Measurements from ENCODE around the gene PDAP1.
"Not testable (repeated sequence)": the region's sequence is repeated elsewhere in the genome, so short reads cannot be mapped to it uniquely, and the experiment has no call there.

Gene PDAP1

GRCh38 chr7:99368750-99369389 lies 39.5 kb downstream of the PDAP1 start:
- 83 to 85% methylated on average over 13 of the region's 13 CpGs for WGBS, 2 experiments
- no peaks in the 10 kb centered on the region for H3K27me3 ChIP-seq (ENCODE audit: control insufficient read depth, insufficient read depth, low read length, poor library complexity, severe bottlenecking)
- peaks cover 7% of the 10 kb centered on the region for H3K4me1 ChIP-seq (ENCODE audit: control insufficient read depth, insufficient read depth, low read length)
- H3K36me3 ChIP-seq (ENCODE audit: control insufficient read depth, insufficient read depth, low read length): peaks cover 17% of the 10 kb centered on the region
- no peak overlapping the region for H3K4me3 ChIP-seq (ENCODE audit: insufficient read depth, low read depth, low read length)
- H3K27ac ChIP-seq (ENCODE audit: insufficient read depth, low read depth, low read length, poor library complexity, severe bottlenecking): no peak overlapping the region
- no peaks in the 10 kb centered on the region for H3K9me3 ChIP-seq (ENCODE audit: control insufficient read depth, low read length)

DNA sequence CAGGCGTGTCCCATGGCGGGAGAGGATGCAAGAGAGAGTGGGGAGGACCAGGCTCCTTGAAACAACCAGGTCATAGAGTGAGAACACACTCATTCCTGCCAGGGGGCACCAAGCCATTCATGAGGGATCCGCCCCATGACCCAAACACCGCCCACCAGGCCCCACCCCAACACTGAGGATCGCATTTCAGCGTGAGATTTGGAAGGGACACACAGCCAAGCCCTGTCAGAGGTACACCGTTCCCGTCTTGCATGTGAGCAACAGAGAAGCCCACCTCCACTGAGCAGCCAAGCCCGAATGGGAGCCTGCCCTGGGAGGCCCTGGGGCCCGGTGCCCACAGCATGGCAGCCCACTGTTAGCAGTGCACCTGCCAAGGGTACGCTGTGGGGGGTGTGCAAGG lies 41.8 kb downstream of the PDAP1 start:
- Histone ChIP-seq H3K4me3 (ENCODE audit: insufficient read depth, low read depth, low read length) (no peak overlapping the region), H3K27ac (ENCODE audit: insufficient read depth, low read depth, low read length, poor library complexity, severe bottlenecking) (no peak overlapping the region), H3K36me3 (ENCODE audit: control insufficient read depth, insufficient read depth, low read length) (peaks cover 26% of the 10 kb centered on the region), H3K9me3 (ENCODE audit: control insufficient read depth, low read length) (no peaks in the 10 kb centered on the region), H3K4me1 (ENCODE audit: control insufficient read depth, insufficient read depth, low read length) (peaks cover 7% of the 10 kb centered on the region), H3K27me3 (ENCODE audit: control insufficient read depth, insufficient read depth, low read length, poor library complexity, severe bottlenecking) (no peaks in the 10 kb centered on the region)
- 65 to 67% methylated on average over 11 of the region's 11 CpGs for WGBS, 2 experiments

DNA sequence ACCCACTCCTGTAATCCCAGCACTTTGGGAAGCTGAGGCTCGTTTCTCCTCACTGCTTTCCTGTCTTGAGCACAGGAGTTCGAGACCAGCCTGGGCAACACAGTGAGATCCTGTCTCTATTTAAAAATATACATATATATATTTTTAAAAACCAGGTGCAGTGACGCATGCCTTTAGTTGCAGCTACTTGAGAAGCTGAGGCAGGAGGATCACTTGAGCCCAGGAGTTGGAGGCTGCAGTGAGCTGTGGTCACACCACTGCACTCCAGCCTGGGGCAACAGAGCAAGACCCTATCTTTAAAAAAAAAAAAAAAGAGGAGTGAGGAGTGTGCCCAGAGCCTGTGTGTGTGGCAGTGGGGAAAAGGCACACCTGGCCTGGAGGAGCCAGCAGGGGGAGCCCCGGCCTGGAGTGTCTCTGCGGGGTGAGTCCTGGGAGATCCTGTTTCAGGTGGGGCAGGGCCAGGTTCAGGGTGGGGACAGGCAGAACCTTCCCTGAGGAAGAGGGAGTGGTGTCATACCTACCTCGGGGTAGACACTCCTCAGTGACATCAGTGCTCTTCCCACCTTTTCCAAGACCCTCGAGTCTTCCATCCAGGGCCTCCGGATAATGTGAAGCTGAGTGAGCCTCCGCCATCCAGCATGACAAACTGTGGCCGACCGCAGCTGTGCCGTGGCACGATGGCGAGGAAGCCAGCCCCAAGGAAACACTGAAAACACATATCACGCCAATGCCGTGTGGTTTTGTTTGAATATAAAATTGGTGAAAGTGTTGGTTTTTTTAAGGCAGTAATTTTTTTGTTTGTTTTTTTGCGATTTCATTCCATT lies 42.9 kb downstream of the PDAP1 start:
- no peaks in the 10 kb centered on the region for H3K27me3 ChIP-seq (ENCODE audit: control insufficient read depth, insufficient read depth, low read length, poor library complexity, severe bottlenecking)
- 89 to 91% methylated on average over 16 to 17 of the region's 17 CpGs for WGBS, 2 experiments
- peaks cover 31% of the 10 kb centered on the region for H3K36me3 ChIP-seq (ENCODE audit: control insufficient read depth, insufficient read depth, low read length)
- no peaks in the 10 kb centered on the region for H3K9me3 ChIP-seq (ENCODE audit: control insufficient read depth, low read length)
- H3K27ac ChIP-seq (ENCODE audit: insufficient read depth, low read depth, low read length, poor library complexity, severe bottlenecking): no peak overlapping the region
- H3K4me3 ChIP-seq (ENCODE audit: insufficient read depth, low read depth, low read length): no peak overlapping the region
- H3K4me1 ChIP-seq (ENCODE audit: control insufficient read depth, insufficient read depth, low read length): peaks cover 7% of the 10 kb centered on the region

DNA sequence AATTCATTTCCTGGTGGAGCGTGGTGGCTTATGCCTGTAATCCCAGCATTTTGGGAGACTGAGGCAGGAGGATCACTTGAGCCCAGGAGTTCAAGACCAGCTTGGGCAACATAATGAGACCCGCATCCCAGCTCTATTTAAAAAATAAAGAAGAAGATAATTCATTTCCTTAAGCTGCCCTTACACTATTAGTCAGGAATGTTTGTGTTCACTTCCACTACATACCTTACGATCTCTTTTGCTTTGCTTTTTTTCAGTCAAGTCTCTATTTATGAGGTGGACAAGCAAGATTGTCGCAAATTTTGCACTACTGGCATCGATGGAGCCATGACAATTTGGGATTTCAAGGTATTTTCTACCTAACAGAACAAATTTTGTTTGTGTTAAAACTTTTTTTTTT lies 45.1 kb downstream of the PDAP1 start:
- peaks cover 7% of the 10 kb centered on the region for H3K4me1 ChIP-seq (ENCODE audit: control insufficient read depth, insufficient read depth, low read length)
- H3K9me3 ChIP-seq (ENCODE audit: control insufficient read depth, low read length): no peaks in the 10 kb centered on the region
- WGBS, 2 experiments: 95 to 98% methylated on average over 5 of the region's 5 CpGs
- no peaks in the 10 kb centered on the region for H3K27me3 ChIP-seq (ENCODE audit: control insufficient read depth, insufficient read depth, low read length, poor library complexity, severe bottlenecking)
- no peak overlapping the region for H3K4me3 ChIP-seq (ENCODE audit: insufficient read depth, low read depth, low read length)
- H3K36me3 ChIP-seq (ENCODE audit: control insufficient read depth, insufficient read depth, low read length): peaks cover 43% of the 10 kb centered on the region
- H3K27ac ChIP-seq (ENCODE audit: insufficient read depth, low read depth, low read length, poor library complexity, severe bottlenecking): no peak overlapping the region

DNA sequence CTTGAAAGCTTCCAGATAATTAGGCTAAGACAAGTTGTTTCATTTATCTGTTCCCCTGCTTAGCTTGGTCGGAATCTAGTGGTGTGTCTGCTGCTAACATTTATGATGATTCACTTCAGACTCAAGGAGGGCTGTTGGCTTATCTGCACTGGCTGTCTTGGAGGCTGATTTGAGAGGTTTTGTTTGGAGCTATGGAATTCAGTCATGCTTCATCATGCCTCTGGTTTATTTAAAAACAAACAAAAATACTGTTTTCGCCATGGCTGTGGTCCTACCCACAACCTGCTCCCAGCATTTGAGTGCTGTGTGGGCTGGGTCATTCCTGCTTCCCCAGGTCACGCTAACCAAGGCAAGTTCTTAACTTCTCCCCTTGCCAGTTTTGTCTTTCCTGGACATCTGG lies 45.6 kb downstream of the PDAP1 start:
- Histone ChIP-seq H3K27ac (ENCODE audit: insufficient read depth, low read depth, low read length, poor library complexity, severe bottlenecking) (no peak overlapping the region), H3K27me3 (ENCODE audit: control insufficient read depth, insufficient read depth, low read length, poor library complexity, severe bottlenecking) (no peaks in the 10 kb centered on the region), H3K4me1 (ENCODE audit: control insufficient read depth, insufficient read depth, low read length) (peaks cover 7% of the 10 kb centered on the region), H3K4me3 (ENCODE audit: insufficient read depth, low read depth, low read length) (no peak overlapping the region), H3K9me3 (ENCODE audit: control insufficient read depth, low read length) (no peaks in the 10 kb centered on the region), H3K36me3 (ENCODE audit: control insufficient read depth, insufficient read depth, low read length) (peaks cover 48% of the 10 kb centered on the region)
- WGBS, 2 experiments: 94% methylated on average over 3 of the region's 3 CpGs

GRCh38 chr7:99359465-99360154 lies 48.8 kb downstream of the PDAP1 start:
- Histone ChIP-seq H3K4me1 (ENCODE audit: control insufficient read depth, insufficient read depth, low read length) (no peaks in the 10 kb centered on the region), H3K9me3 (ENCODE audit: control insufficient read depth, low read length) (no peaks in the 10 kb centered on the region), H3K27ac (ENCODE audit: insufficient read depth, low read depth, low read length, poor library complexity, severe bottlenecking) (no peak overlapping the region), H3K4me3 (ENCODE audit: insufficient read depth, low read depth, low read length) (no peak overlapping the region), H3K36me3 (ENCODE audit: control insufficient read depth, insufficient read depth, low read length) (peaks cover 44% of the 10 kb centered on the region), H3K27me3 (ENCODE audit: control insufficient read depth, insufficient read depth, low read length, poor library complexity, severe bottlenecking) (no peaks in the 10 kb centered on the region)
- 92% methylated on average over 22 of the region's 22 CpGs for WGBS, 2 experiments

DNA sequence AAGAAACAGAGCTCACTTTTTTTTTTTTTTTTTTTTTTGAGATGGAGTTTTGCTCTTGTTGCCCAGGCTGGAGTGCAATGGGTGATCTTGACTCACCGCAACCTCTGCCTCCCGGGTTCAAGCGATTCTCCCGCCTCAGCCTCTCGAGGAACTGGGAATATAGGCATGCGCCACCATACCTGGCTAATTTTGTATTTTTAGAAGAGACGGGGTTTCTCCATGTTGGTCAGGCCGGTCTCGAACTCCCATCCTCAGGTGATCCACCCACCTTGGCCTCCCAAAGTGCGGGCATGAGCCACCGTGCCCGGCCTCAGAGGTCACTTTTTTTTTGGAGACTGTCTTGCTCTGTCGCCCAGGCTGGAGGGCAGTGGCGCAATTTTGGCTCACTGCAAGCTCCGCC lies 49.9 kb downstream of the PDAP1 start:
- H3K4me1 ChIP-seq (ENCODE audit: control insufficient read depth, insufficient read depth, low read length); H3K9me3 ChIP-seq (ENCODE audit: control insufficient read depth, low read length); H3K27me3 ChIP-seq (ENCODE audit: control insufficient read depth, insufficient read depth, low read length, poor library complexity, severe bottlenecking); H3K4me3 ChIP-seq (ENCODE audit: insufficient read depth, low read depth, low read length); H3K27ac ChIP-seq (ENCODE audit: insufficient read depth, low read depth, low read length, poor library complexity, severe bottlenecking): not testable (repeated sequence)
- whole genome bisulfite sequencing, 2 experiments: 94 to 95% methylated on average over 15 of the region's 15 CpGs
- peaks cover 34% of the 10 kb centered on the region for H3K36me3 ChIP-seq (ENCODE audit: control insufficient read depth, insufficient read depth, low read length)

GRCh38 chr7:99357701-99358490 lies 50.5 kb downstream of the PDAP1 start:
- H3K27me3 ChIP-seq (ENCODE audit: control insufficient read depth, insufficient read depth, low read length, poor library complexity, severe bottlenecking): no peaks in the 10 kb centered on the region
- peaks cover 29% of the 10 kb centered on the region for H3K36me3 ChIP-seq (ENCODE audit: control insufficient read depth, insufficient read depth, low read length)
- no peaks in the 10 kb centered on the region for H3K9me3 ChIP-seq (ENCODE audit: control insufficient read depth, low read length)
- H3K4me1 ChIP-seq (ENCODE audit: control insufficient read depth, insufficient read depth, low read length): no peaks in the 10 kb centered on the region
- H3K27ac ChIP-seq (ENCODE audit: insufficient read depth, low read depth, low read length, poor library complexity, severe bottlenecking): peak overlapping the region; percentile 33
- whole genome bisulfite sequencing, 2 experiments: 96% methylated on average over 16 of the region's 16 CpGs
- H3K4me3 ChIP-seq (ENCODE audit: insufficient read depth, low read depth, low read length): no peak overlapping the region

DNA sequence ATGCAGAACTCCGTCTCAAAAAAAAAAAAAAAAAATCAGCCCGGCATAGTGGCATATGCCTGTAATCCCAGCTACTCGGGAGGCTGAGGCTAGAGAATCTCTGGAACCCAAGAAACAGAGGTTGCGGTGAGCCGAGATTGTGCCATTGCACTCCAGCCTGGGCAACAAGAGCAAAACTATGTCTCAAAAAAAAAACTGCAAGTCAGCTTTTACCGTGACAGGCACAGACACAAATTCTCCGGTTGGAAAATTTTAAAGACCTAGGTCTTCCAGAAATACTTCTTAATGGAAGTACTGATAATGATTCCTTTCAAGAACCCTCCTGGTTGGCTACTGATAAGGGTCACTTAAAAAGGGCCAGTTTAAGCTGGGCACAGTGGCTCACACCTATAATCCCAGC lies 53.3 kb downstream of the PDAP1 start:
- WGBS, 2 experiments: 95 to 96% methylated on average over 7 of the region's 7 CpGs
- no peaks in the 10 kb centered on the region for H3K27me3 ChIP-seq (ENCODE audit: control insufficient read depth, insufficient read depth, low read length, poor library complexity, severe bottlenecking)
- H3K36me3 ChIP-seq (ENCODE audit: control insufficient read depth, insufficient read depth, low read length): peaks cover 27% of the 10 kb centered on the region

More for the DNA sequence above, 53.3 kb downstream of the PDAP1 start:
- no peak overlapping the region for H3K4me3 ChIP-seq (ENCODE audit: insufficient read depth, low read depth, low read length)
- no peaks in the 10 kb centered on the region for H3K4me1 ChIP-seq (ENCODE audit: control insufficient read depth, insufficient read depth, low read length)
- H3K9me3 ChIP-seq (ENCODE audit: control insufficient read depth, low read length): no peaks in the 10 kb centered on the region
- no peak overlapping the region for H3K27ac ChIP-seq (ENCODE audit: insufficient read depth, low read depth, low read length, poor library complexity, severe bottlenecking)
